GF-D8 (cell line): ENCODE results near the gene OR6N2.

Experiments
- DNase-seq: peaks from one replicate; lab custom pipeline; 2025; lab: John Stamatoyannopoulos, UW

Gene OR6N2

DNA sequence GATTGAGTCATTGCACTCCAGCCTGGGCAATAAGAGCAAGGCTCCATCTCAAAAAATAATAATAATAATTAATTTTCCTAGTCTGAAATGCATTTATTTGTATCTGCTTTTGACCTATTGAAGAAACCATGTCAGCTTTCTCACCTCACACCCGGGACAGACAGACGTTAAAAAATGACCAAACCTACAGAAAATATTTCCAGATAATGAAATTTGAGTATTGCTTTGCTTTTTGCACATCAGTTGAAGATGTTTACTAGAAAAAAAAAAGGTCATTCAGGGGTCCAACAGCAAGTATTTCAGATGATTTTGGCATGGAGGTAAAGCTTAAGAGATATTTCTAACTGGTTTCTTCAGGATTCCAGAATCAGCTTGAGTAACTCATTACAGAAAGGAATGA lies 26.6 kb downstream of the OR6N2 start, which contains the start of gene OR6K6:
TSS of gene OR6K6 (plus strand) at position 301 of the 400 bp plus-strand sequence. CDS start 168 bp downstream, outside the sequence.
- no peak for DNase-seq

DNA sequence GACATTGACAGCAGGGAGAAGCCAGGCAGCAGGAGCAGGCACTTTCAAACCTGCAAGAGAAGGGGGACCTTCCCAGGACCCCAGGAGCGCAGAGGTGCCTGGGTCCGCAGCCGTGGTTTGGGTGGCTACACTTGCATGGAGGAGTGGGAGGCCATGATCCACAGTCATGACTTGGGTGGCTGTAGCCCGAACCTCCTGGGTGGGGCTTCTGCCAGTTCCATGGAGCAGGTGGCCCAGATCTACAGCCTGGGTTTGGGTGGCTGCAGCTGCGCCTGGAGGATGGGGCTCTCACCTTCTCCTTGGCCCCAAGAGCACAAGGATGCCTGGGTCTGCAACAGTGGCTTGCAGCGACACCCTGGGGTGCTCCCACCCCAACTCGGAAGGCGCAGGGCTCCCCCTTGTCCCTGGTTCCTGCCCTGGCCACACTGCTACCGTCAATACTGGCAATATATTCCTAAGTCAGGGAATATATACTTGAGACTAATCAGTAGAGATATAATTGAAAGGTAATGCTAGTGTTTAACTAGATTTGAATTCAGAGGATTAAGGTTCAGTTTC lies 28.8 kb downstream of the OR6N2 start:
- DNase-seq = no peak

DNA sequence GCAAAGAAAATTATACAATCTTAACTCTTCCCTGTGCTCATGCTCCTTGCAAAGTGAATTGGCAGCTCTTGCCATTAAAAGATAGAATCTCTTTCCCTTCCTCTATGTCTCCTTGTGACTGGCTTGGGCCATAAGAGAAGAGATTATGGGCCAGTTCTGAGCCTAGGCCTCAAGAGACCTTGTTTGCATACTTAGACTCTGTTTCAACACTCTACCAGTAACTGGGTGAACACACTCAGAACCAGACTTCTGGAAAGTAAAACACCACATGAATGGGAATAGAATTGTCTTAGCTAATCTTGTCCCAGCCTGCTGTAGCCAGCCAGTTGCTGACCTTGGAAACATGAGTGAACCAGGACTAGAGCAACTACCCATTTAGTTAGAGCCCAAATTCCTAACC lies 45.2 kb downstream of the OR6N2 start:
- no peak for DNase-seq

DNA sequence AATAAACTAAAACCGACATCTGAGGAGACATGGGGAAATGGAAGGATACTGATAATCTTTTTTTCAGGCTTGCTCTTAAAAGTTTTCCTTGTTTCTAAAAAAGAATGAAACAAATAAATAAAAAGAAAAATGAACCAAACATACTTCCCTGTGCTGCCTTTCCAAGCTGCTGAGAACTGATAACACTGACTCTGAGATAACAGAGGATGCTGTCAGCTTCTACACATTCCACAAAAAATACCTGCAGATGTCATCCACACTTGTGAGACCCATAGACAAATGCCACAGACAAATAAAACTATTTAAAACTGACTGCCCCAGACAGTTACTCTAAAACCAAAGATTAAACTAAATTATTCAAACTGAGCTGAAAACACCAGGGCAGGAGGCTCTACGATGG lies 48.5 kb downstream of the OR6N2 start:
- DNase-seq = no peak

DNA sequence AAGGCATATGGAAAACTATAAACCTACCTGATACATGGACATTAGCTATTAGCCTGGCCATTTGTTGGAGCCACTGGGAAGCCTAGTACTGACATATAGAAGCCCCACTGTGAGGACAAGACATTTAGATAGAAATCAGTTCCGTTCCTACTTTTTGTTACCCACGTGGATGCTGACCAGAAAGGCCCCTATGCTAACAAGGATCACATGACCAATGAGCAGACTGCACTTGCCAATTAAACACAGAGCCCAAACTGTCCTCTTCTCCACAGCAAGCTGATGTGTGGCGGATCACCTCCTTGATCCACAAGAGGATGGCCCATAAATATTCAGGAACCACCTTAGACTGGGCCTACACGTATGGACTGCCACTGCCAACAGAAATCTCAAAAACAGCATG lies 49.3 kb downstream of the OR6N2 start:
- DNase-seq = no peak

DNA sequence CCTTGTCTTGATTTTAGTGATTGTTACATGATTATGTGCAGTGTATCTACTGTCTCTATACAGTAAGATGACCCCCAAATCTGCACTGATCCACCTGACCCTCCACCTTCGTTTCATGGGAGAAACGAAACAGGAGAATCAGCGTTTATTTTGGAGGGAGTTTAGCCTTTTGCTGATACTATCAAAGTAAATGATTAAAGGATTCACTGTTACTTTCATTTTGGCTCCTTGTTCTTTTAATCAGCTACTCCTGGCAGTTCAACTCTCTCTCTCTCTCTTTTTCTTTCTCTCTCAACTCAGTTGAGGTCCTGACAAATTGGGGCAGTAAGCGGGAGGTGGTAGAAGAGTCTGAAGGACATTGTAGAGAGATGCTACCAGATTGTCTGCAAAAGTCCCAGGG lies 50.6 kb downstream of the OR6N2 start:
- no peak for DNase-seq

DNA sequence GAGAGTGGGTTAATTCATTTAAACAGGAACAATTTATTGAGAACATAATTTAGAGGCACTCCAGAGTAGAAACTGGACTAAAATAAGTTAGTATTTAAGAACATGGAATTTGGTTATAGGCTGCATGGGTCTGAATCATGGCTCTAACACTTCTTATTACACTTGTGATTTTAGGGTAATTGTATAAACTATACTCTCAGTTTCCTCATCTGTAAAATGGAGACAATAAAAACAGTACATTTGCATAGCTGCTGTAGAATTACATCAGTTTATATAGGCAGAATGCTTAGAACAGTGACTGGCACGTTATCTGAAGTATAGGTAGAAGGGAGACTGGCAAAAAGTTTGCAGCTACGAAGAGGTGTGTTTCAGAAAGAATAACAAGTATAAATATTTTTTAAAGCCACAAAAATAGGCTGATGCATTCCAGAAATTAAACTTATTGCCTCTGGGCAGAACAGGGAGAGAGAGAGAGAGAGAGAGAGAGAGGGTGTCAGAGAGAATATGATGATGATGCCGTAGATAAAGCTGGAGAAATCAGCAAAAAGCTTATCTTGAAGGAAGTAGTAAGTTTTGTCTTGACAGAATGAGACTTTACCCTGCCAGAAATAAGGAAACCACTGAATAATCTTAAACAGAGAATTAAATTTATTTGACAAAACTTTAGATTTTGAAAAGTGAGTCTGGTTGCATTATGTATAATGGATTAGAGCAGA lies 52.3 kb downstream of the OR6N2 start:
- DNase-seq = no peak

DNA sequence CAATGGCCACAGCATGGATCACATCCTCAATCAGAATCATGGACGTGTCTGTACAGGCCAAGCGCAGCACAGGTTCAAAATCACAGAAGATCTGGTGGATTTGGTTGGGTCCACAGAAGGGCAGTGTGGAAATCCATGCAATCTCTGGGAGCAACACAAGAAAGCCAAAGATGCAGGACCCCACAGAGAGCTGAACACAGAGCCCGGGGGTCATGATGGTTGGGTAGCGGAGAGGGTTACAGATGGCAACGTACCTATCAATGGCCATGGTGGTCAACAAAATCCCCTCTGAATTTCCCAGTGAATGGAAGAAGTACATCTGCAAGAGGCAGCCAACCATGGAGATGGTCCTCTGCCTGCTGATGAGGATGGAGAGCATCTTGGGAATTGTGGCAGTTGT lies 56.6 kb downstream of the OR6N2 start:
- DNase-seq = no peak
